ENCODE data around the gene MLPH. TPM values are rescaled to one million over a fixed set of nuclear protein-coding genes. Genes with fewer than 3 reads are reported as not detected.

MLPH gene
- total RNA-seq, 3 donors from 2014 or later: 0.38 to 0.48 (median 0.47) TPM

DNA sequence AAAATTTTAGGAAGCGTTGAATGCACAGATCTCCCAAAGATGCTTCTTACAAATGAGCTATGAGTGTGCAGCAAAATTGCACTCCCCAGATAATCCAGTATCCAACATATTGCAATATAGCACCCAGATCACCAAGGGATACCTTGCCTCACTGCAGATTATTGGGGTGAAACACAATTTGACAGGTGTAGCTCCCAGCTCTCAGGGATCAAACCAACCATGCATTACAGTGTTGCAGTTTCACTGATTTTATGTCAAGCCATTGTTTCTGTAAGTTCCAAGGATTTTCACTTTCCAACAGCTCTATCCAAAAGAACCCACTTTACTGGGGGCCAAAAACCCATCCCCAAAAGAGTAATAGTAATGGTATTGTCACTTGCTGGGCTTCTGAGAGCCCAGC, 68.5 kb downstream of the MLPH start:
- no peak overlapping the region for H3K4me3 Mint-ChIP-seq
- ATAC-seq (no peak), DNase-seq (no peak)
- peaks cover 8% of the 10 kb centered on the region for H3K9me3 Mint-ChIP-seq
- peaks cover 7% of the 10 kb centered on the region for H3K27me3 Mint-ChIP-seq (ENCODE audit: low read depth)
- no peaks in the 10 kb centered on the region for H3K36me3 Mint-ChIP-seq (ENCODE audit: insufficient read depth)
- H3K4me1 Mint-ChIP-seq (ENCODE audit: low read depth): peaks cover 12% of the 10 kb centered on the region

GRCh38 chr2:237556773-237557632, 70.0 kb downstream of the MLPH start:
- H3K4me3 Mint-ChIP-seq: no peak overlapping the region
- peaks cover 7% of the 10 kb centered on the region for H3K27me3 Mint-ChIP-seq (ENCODE audit: low read depth)
- DNase-seq: no peak
- H3K9me3 Mint-ChIP-seq: peaks cover 8% of the 10 kb centered on the region
- H3K36me3 Mint-ChIP-seq (ENCODE audit: insufficient read depth): no peaks in the 10 kb centered on the region
- ATAC-seq: peak; percentile 93 to 95
- peaks cover 12% of the 10 kb centered on the region for H3K4me1 Mint-ChIP-seq (ENCODE audit: low read depth)

DNA sequence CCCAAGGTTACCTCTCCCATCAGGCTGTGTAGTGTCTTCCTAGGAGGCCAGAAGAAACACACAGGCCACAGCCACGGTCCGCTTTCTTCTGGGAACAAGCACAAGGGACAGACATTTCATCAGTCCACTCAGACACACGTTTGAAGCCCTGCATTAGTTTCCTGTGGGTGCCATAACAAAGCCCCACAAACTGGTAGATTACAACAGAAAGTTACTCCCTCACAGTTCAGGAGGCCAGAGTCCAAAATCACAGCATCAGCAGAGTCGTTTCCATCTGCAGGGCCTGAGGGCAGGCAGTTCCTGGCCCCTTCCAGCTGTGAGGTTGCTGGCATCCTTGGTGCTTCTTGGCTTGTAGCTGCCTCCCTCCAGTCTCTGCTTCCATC, 70.6 kb downstream of the MLPH start:
- ATAC-seq (peak in 1 of 2 donors; percentile 19), DNase-seq (no peak)
- Mint-ChIP-seq H3K36me3 (ENCODE audit: insufficient read depth) (no peaks in the 10 kb centered on the region), H3K4me1 (ENCODE audit: low read depth) (peaks cover 12% of the 10 kb centered on the region), H3K4me3 (no peak overlapping the region), H3K9me3 (peaks cover 8% of the 10 kb centered on the region), H3K27me3 (ENCODE audit: low read depth) (peaks cover 7% of the 10 kb centered on the region)

DNA sequence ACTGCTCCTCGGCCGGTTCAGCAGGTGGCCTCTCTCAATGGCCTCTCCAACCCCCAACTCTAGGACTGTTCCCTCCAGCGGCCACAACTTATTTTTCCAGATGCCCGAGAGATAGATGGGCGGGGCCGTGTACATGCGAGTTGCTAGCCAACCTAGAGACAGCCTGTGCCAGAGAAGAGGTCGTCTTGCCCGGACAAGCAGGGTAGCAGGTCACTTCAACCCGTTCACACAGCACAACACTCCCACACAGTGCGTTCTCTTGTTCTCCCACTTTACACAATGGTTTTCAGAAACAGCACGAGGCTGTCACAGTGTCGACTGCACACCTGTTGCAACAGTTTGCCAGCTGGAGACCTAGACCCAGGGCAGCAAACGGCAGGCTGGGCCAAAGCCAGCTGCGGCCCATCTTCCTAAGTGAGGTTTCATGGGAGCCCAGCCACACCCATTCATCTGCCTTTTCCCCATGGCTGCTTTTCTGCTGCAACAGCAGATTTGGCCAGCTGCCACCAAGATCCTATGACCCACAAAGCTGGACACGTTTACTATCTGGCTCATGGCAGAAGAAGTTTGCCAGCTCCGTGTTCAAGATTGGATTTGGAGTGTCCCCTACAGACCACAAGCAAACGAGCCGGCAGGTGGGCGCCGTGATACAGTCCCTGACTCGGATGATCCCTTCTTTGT, 72.0 kb downstream of the MLPH start:
- peaks cover 3% of the 10 kb centered on the region for H3K27me3 Mint-ChIP-seq (ENCODE audit: low read depth)
- H3K4me1 Mint-ChIP-seq (ENCODE audit: low read depth): peaks cover 12% of the 10 kb centered on the region
- DNase-seq: no peak

DNA sequence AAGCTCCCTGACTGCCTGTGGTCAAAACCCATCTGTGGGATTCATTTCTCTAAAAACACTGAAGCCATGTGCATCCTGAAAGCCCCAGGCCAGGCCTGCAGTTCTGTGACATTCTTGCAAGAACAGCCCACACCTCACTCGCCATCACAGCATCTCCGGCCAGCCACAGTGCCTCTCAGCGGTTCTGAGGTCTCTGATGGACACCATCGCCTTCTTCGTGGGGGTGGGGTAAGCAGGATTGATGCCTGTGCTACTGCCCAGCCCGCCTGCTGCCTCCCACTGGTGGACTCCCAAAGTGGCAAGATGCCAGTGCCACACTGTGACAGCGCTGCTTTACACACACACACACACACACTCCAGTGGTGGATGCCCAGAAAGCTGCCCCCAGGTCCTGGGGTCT, 74.2 kb downstream of the MLPH start:
- DNase-seq (no peak), ATAC-seq (no peak)
- H3K36me3 Mint-ChIP-seq (ENCODE audit: insufficient read depth): no peaks in the 10 kb centered on the region
- H3K27me3 Mint-ChIP-seq (ENCODE audit: low read depth): peaks cover 3% of the 10 kb centered on the region
- H3K4me3 Mint-ChIP-seq: no peak overlapping the region
- peaks cover under 1% of the 10 kb centered on the region for H3K9me3 Mint-ChIP-seq
- H3K4me1 Mint-ChIP-seq (ENCODE audit: low read depth): peaks cover 12% of the 10 kb centered on the region

More for the DNA sequence above, 72.0 kb downstream of the MLPH start:
- Mint-ChIP-seq H3K4me3 (no peak overlapping the region), H3K9me3 (peaks cover 8% of the 10 kb centered on the region), H3K36me3 (ENCODE audit: insufficient read depth) (no peaks in the 10 kb centered on the region)
- ATAC-seq: no peak

DNA sequence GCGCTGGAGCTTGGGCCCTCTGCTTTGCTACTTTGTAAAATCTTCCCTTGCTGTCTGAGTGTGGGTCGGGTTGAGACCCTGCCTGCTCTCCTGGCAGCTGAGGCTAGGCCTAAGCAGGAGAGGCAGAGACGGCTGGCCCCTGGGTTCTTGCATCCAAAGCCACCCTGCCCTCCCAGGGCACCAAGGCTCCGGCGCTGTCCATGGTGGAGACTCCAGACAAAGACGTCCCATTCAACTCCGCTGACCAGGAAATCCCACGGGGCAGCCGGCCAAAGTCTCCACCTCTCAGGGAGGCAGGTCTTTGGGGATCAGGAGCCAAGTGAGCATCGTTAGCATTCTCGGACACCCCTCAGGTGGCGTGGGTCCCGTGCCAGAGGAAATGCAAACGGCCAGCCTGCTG, 76.8 kb downstream of the MLPH start:
- H3K4me3 Mint-ChIP-seq: no peak overlapping the region
- H3K27me3 Mint-ChIP-seq (ENCODE audit: low read depth): peaks cover 4% of the 10 kb centered on the region
- no peaks in the 10 kb centered on the region for H3K36me3 Mint-ChIP-seq (ENCODE audit: insufficient read depth)
- DNase-seq (no peak), ATAC-seq (no peak)
- H3K9me3 Mint-ChIP-seq: no peaks in the 10 kb centered on the region
- H3K4me1 Mint-ChIP-seq (ENCODE audit: low read depth): no peaks in the 10 kb centered on the region

DNA sequence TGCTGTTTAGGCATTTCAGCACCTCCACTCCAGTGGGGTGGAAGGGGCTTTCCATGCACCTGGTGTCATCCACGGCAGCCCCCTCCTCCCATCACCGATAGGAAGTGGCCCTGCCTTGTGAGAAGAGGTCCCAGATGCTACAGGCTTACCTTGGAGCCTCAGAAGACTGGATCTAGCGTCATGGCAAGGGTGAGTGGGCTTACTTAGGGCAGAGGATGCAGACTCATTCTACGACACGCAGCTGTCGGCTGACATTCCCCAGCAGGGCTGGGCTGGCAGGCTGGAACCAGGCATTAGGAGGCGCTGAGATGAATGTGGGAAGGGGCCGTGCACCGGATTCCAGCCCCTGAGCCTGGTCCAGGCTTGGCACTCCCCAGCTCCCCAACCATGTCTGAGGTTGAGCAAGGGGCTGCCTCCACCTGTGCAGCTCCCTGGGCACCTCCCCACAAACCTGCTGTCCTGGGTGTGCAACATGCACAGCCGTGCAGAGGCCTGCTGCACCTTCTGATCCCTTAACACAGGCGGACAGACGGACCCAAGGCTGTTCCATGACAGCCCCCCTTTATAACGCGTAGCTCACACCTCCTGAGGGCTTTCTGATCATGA, 77.6 kb downstream of the MLPH start:
- Mint-ChIP-seq H3K4me3 (no peak overlapping the region), H3K9me3 (no peaks in the 10 kb centered on the region)
- ATAC-seq: no peak

DNA sequence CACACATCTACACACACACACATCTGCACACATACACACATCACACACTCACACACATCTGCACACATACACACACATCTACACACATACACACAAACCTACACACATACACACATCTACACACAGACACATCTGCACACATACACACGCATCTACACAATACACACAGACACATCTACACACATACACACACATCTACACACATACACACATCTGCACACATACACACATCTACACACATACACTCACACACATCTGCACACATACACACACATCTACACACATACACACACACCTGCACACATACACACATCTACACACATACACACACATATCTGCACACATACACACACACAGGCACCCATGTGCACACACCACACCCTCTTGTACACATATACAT, 78.9 kb downstream of the MLPH start:
- Mint-ChIP-seq H3K27me3 (ENCODE audit: low read depth) (peaks cover 8% of the 10 kb centered on the region), H3K36me3 (ENCODE audit: insufficient read depth) (no peaks in the 10 kb centered on the region), H3K9me3 (no peaks in the 10 kb centered on the region), H3K4me3 (no peak overlapping the region), H3K4me1 (ENCODE audit: low read depth) (no peaks in the 10 kb centered on the region)
- DNase-seq: no peak
- no peak for ATAC-seq

More for the DNA sequence above, 77.6 kb downstream of the MLPH start:
- H3K27me3 Mint-ChIP-seq (ENCODE audit: low read depth): peaks cover 6% of the 10 kb centered on the region
- no peaks in the 10 kb centered on the region for H3K36me3 Mint-ChIP-seq (ENCODE audit: insufficient read depth)
- H3K4me1 Mint-ChIP-seq (ENCODE audit: low read depth): no peaks in the 10 kb centered on the region
- no peak for DNase-seq

DNA sequence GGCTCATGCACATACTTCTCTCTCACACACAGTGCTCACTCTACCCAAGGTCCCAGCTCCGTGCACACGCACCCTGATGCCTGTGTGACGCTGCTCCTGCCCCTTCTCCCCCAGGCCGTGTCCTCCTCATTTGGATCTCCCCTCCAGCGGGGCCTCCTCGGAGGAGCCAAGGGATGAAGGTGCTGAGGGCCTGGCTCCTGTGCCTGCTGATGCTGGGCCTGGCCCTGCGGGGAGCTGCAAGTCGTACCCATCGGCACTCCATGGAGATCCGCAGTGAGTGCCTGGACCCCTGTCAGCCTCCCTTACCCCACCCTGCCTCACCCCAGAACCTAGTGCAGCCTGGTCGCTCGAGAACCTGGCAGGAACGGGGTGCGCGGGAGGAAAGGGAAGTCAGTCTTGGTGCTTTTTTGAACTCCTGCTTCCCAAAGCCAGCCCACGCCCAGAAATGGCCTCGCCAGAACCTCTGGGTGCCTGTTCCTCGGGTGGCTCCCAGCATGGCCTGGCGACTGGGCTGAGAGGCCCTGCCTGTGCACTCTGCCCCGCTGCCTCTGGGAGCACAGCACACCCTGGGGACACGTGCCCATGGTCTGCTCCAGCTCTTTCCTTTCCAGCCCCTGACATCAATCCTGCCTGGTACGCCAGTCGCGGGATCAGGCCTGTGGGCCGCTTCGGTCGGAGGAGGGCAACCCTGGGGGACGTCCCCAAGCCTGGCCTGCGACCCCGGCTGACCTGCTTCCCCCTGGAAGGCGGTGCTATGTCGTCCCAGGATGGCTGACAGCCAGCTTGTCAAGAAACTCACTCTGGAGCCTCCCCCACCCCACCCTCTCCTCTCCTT, 79.6 kb downstream of the MLPH start, which contains the start of gene PRLH:
PRLH (plus strand) TSS at position 174 of the 835 bp plus-strand sequence; CDS start at position 174, 0 bp downstream.
- Mint-ChIP-seq H3K4me3 (no peak within 1 kb of the TSS), H3K27me3 (ENCODE audit: low read depth) (peaks cover 8% of the 10 kb centered on the region), H3K36me3 (ENCODE audit: insufficient read depth) (no peaks in the 10 kb centered on the region), H3K4me1 (ENCODE audit: low read depth) (no peaks in the 10 kb centered on the region), H3K9me3 (no peaks in the 10 kb centered on the region)
- no peak for ATAC-seq
- no peak for DNase-seq

DNA sequence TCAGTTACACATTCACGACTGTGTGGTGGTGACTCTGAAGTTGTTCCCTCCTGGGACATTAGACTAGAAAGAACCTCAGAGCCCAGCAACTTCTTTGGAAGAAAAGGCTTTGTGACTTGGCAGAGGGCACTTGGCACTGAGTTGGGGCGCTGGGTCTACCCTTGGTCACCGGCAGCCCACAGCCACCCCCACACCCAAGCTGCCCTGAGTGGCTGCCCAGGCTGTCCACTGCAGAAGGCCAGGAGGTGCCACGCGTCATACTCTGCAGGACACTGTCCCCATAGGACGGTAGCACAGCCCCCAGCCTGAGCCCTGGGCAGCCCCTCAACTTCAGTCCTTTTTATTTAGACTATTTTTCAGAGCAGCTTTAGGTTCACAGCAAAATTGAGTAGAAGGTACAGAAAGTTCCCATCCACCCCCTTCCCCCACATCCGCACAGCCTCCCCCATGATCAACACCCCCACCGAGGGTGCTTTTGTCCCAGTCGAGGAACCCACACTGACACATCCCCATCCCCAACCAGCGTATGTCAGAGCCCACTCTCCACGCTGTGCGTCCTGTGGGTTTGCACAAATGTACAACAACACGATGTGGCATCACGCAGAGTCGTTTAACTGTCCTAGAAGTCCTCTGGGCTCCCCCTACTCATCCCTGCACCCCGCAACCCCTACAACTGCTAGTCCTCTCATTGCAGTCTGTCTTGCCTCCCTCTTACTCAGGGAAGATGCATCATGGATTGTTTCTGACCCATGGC, 80.4 kb downstream of the MLPH start:
- DNase-seq (no peak), ATAC-seq (no peak)
- no peaks in the 10 kb centered on the region for H3K9me3 Mint-ChIP-seq
- H3K36me3 Mint-ChIP-seq (ENCODE audit: insufficient read depth): no peaks in the 10 kb centered on the region
- no peak overlapping the region for H3K4me3 Mint-ChIP-seq
- peaks cover 8% of the 10 kb centered on the region for H3K27me3 Mint-ChIP-seq (ENCODE audit: low read depth)
- peaks cover 2% of the 10 kb centered on the region for H3K4me1 Mint-ChIP-seq (ENCODE audit: low read depth)

- Mint-ChIP-seq H3K4me3 (no peak overlapping the region), H3K27me3 (ENCODE audit: low read depth) (peaks cover 8% of the 10 kb centered on the region), H3K9me3 (no peaks in the 10 kb centered on the region), H3K36me3 (ENCODE audit: insufficient read depth) (no peaks in the 10 kb centered on the region), H3K4me1 (ENCODE audit: low read depth) (peaks cover 2% of the 10 kb centered on the region)
- no peak for DNase-seq
- no peak for ATAC-seq
Observed at GRCh38 chr2:237568121-237568660, 81.1 kb downstream of the MLPH start.

DNA sequence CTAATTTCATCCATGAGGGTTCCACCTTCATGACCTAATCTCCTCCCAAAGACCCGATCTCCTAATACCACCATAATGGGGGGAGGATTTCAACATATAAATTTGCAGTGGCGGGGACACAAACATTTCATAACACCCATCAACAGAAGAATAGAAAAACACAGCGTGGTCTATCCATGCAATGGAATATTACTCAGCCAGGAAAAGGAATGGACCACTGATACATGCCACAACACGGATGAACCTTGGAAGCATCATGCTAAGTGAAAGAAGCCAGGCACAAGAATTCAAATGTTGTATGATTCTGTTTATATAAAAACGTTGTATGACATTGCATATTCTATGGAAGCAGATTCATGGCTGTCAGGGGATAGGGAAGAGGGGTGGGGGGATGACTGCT, 82.0 kb downstream of the MLPH start:
- no peak for DNase-seq
- no peaks in the 10 kb centered on the region for H3K36me3 Mint-ChIP-seq (ENCODE audit: insufficient read depth)
- H3K27me3 Mint-ChIP-seq (ENCODE audit: low read depth): peaks cover 8% of the 10 kb centered on the region
- peaks cover 2% of the 10 kb centered on the region for H3K4me1 Mint-ChIP-seq (ENCODE audit: low read depth)
- no peak overlapping the region for H3K4me3 Mint-ChIP-seq
- no peak for ATAC-seq
- H3K9me3 Mint-ChIP-seq: no peaks in the 10 kb centered on the region

DNA sequence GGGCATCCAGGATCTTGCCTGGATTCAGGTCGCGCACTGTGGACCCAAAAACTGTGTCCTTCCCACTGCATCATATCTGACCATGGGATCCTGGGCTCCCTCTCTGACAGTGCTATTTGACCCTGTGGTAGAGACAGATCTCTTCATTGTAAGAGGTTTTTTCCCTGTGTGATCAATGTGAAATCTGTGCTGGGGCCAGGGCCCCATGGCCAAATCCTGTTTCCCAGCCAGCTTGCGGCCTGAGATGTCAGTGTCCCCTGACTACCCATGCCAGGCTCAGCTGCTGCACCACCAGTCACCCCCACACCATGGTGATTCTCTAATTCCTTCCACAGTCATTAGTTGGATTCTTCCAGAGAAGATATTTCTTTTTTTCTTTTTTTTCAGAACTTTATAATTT, 82.8 kb downstream of the MLPH start:
- ATAC-seq (no peak), DNase-seq (no peak)
- peaks cover 2% of the 10 kb centered on the region for H3K4me1 Mint-ChIP-seq (ENCODE audit: low read depth)
- no peak overlapping the region for H3K4me3 Mint-ChIP-seq
- no peaks in the 10 kb centered on the region for H3K9me3 Mint-ChIP-seq
- no peaks in the 10 kb centered on the region for H3K36me3 Mint-ChIP-seq (ENCODE audit: insufficient read depth)
- peaks cover 8% of the 10 kb centered on the region for H3K27me3 Mint-ChIP-seq (ENCODE audit: low read depth)
